Measurements from ENCODE around the gene TUT1. TPM values are rescaled to one million over a fixed set of nuclear protein-coding genes. Genes with fewer than 3 reads are reported as not detected.
"Not testable (repeated sequence)": the region's sequence is repeated elsewhere in the genome, so short reads cannot be mapped to it uniquely, and the experiment has no call there.

TUT1 gene
- total and polyA plus RNA-seq, 3 experiments from 2014 or later, result 13.7 to 32.7 (median 30.8) TPM

GRCh38 chr11:62588966-62589637, 2.2 kb downstream of the TUT1 start:
- H3K27ac Mint-ChIP-seq, result peak overlapping the region in 6 of 8 donors; percentile 23 to 99 (median 88)
- CTCF ChIA-PET, result interaction anchor here (1.2 to 2.0 kb wide), 4 partner anchors 15 to 76 kb away, joined by 3 to 6 read pairs (median 3); partner anchors contain the start of genes C11orf98, CSKMT and EEF1G
- DNase-seq, result no peak

GRCh38 chr11:62585356-62585755, 6.0 kb downstream of the TUT1 start:
- CTCF ChIA-PET, result interaction anchor here (1.2 kb wide), 1 partner anchor 12 kb away, joined by 3 read pairs; the partner anchor contains the start of gene EEF1G
- H3K27ac ChIP-seq (ENCODE audit: low read depth, low read length); H3K9me3 ChIP-seq (ENCODE audit: low read length); H3K9me3 Mint-ChIP-seq; H3K4me3 ChIP-seq (ENCODE audit: low read length); H3K27me3 Mint-ChIP-seq; H3K27me3 ChIP-seq (ENCODE audit: insufficient read depth, low read length, poor library complexity, severe bottlenecking); POLR2A ChIA-PET; DNase-seq; H3K4me3 Mint-ChIP-seq; H3K27ac Mint-ChIP-seq: not testable (repeated sequence)
- Mint-ChIP-seq H3K36me3 (peaks cover 0 to 53% (median 7%) of the 10 kb centered on the region in 3 donors), H3K4me1 (peaks cover 6 to 29% (median 6%) of the 10 kb centered on the region in 3 donors)
- H3K36me3 ChIP-seq (ENCODE audit: insufficient read depth, low read length), result peaks cover 42% of the 10 kb centered on the region
- H3K4me1 ChIP-seq (ENCODE audit: insufficient read depth, low read length), result peaks cover 14% of the 10 kb centered on the region

More at GRCh38 chr11:62588966-62589637, 2.2 kb downstream of the TUT1 start:
- Histone ChIP-seq H3K36me3 (ENCODE audit: insufficient read depth, low read length) (peaks cover 25% of the 10 kb centered on the region), H3K27me3 (ENCODE audit: insufficient read depth, low read length, poor library complexity, severe bottlenecking) (no peaks in the 10 kb centered on the region), H3K4me1 (ENCODE audit: insufficient read depth, low read length) (peaks cover 40% of the 10 kb centered on the region), H3K27ac (ENCODE audit: low read depth, low read length) (no peak overlapping the region), H3K4me3 (ENCODE audit: low read length) (no peak overlapping the region), H3K9me3 (ENCODE audit: low read length) (no peaks in the 10 kb centered on the region)
- POLR2A ChIA-PET, result interaction anchor here (1.1 to 1.9 kb wide), 2 partner anchors 12 to 14 kb away, joined by 3 to 6 read pairs; no protein-coding TSS in a partner anchor
- H3K27me3 Mint-ChIP-seq, result peaks cover 0 to 3% of the 10 kb centered on the region in 2 donors
- H3K4me3 Mint-ChIP-seq, result peak overlapping the region in 3 of 7 donors; percentile 74 to 91 (median 82)
- H3K9me3 Mint-ChIP-seq, result no peaks in the 10 kb centered on the region
- peaks cover 27 to 61% (median 41%) of the 10 kb centered on the region in 3 donors for H3K4me1 Mint-ChIP-seq
- H3K36me3 Mint-ChIP-seq, result peaks cover 0 to 54% (median 6%) of the 10 kb centered on the region in 3 donors

GRCh38 chr11:62581735-62582134, 9.6 kb downstream of the TUT1 start:
- H3K27ac ChIP-seq (ENCODE audit: low read depth, low read length); H3K27ac Mint-ChIP-seq; H3K4me3 ChIP-seq (ENCODE audit: low read length); DNase-seq; H3K4me1 Mint-ChIP-seq; H3K4me1 ChIP-seq (ENCODE audit: insufficient read depth, low read length); H3K27me3 ChIP-seq (ENCODE audit: insufficient read depth, low read length, poor library complexity, severe bottlenecking); H3K27me3 Mint-ChIP-seq; H3K9me3 ChIP-seq (ENCODE audit: low read length); H3K4me3 Mint-ChIP-seq; H3K9me3 Mint-ChIP-seq; POLR2A ChIA-PET; CTCF ChIA-PET: not testable (repeated sequence)
- H3K36me3 ChIP-seq (ENCODE audit: insufficient read depth, low read length), result peaks cover 39% of the 10 kb centered on the region
- H3K36me3 Mint-ChIP-seq, result peaks cover 0 to 54% (median 9%) of the 10 kb centered on the region in 3 donors

- H3K9me3 ChIP-seq (ENCODE audit: low read length), result no peaks in the 10 kb centered on the region
- no peak overlapping the region for H3K4me3 ChIP-seq (ENCODE audit: low read length)
- ChIA-PET POLR2A (interaction anchor here (0.7 kb wide), 1 partner anchor 127 kb away, joined by 4 read pairs; no protein-coding TSS in a partner anchor), CTCF (interaction anchor here (1.0 kb wide), 1 partner anchor 38 kb away, joined by 3 read pairs; no protein-coding TSS in a partner anchor)
- Mint-ChIP-seq H3K4me1 (peaks cover 0 to 7% (median 6%) of the 10 kb centered on the region in 3 donors), H3K27ac (peak overlapping the region in 3 of 8 donors; percentile 30 to 64 (median 53)), H3K9me3 (no peaks in the 10 kb centered on the region), H3K36me3 (peaks cover 0 to 57% (median 7%) of the 10 kb centered on the region in 3 donors), H3K27me3 (no peaks in the 10 kb centered on the region), H3K4me3 (no peak overlapping the region)
- no peaks in the 10 kb centered on the region for H3K4me1 ChIP-seq (ENCODE audit: insufficient read depth, low read length)
- no peaks in the 10 kb centered on the region for H3K27me3 ChIP-seq (ENCODE audit: insufficient read depth, low read length, poor library complexity, severe bottlenecking)
- no peak overlapping the region for H3K27ac ChIP-seq (ENCODE audit: low read depth, low read length)
- DNase-seq, result no peak
- H3K36me3 ChIP-seq (ENCODE audit: insufficient read depth, low read length), result peaks cover 41% of the 10 kb centered on the region
These were observed 10.2 kb downstream of the TUT1 start for GRCh38 chr11:62580959-62581715.

GRCh38 chr11:62579252-62579651, 12.1 kb downstream of the TUT1 start:
- ChIA-PET POLR2A (no interaction called here), CTCF (no interaction called here)
- Histone ChIP-seq H3K4me3 (ENCODE audit: low read length) (no peak overlapping the region), H3K9me3 (ENCODE audit: low read length) (no peaks in the 10 kb centered on the region), H3K36me3 (ENCODE audit: insufficient read depth, low read length) (peaks cover 38% of the 10 kb centered on the region), H3K4me1 (ENCODE audit: insufficient read depth, low read length) (peaks cover 8% of the 10 kb centered on the region), H3K27ac (ENCODE audit: low read depth, low read length) (no peak overlapping the region), H3K27me3 (ENCODE audit: insufficient read depth, low read length, poor library complexity, severe bottlenecking) (no peaks in the 10 kb centered on the region)
- peaks cover 0 to 62% (median 6%) of the 10 kb centered on the region in 3 donors for H3K36me3 Mint-ChIP-seq
- DNase-seq, result no peak
- no peaks in the 10 kb centered on the region for H3K27me3 Mint-ChIP-seq
- H3K9me3 Mint-ChIP-seq, result no peaks in the 10 kb centered on the region
- peaks cover 6 to 16% (median 12%) of the 10 kb centered on the region in 3 donors for H3K4me1 Mint-ChIP-seq
- no peak overlapping the region for H3K4me3 Mint-ChIP-seq
- no peak overlapping the region for H3K27ac Mint-ChIP-seq

- no peaks in the 10 kb centered on the region for H3K9me3 Mint-ChIP-seq
These were observed 12.8 kb downstream of the TUT1 start for GRCh38 chr11:62578541-62578940.

GRCh38 chr11:62577046-62577714, 14.1 kb downstream of the TUT1 start:
- peaks cover 0 to 73% (median 8%) of the 10 kb centered on the region in 3 donors for H3K36me3 Mint-ChIP-seq
- peaks cover 28% of the 10 kb centered on the region for H3K36me3 ChIP-seq (ENCODE audit: insufficient read depth, low read length)
- H3K4me1 Mint-ChIP-seq, result peaks cover 27 to 32% (median 31%) of the 10 kb centered on the region in 3 donors
- ChIA-PET CTCF (no interaction called here), POLR2A (no interaction called here)
- no peaks in the 10 kb centered on the region for H3K27me3 ChIP-seq (ENCODE audit: insufficient read depth, low read length, poor library complexity, severe bottlenecking)
- H3K4me1 ChIP-seq (ENCODE audit: insufficient read depth, low read length), result peaks cover 15% of the 10 kb centered on the region
- peak overlapping the region in 1 of 7 donors; percentile 9 for H3K4me3 Mint-ChIP-seq
- H3K9me3 Mint-ChIP-seq, result no peaks in the 10 kb centered on the region
- peak in 1 of 5 donors; percentile 25 for DNase-seq
- no peaks in the 10 kb centered on the region for H3K27me3 Mint-ChIP-seq
- H3K27ac Mint-ChIP-seq, result peak overlapping the region in 1 of 8 donors; percentile 29
- H3K27ac ChIP-seq (ENCODE audit: low read depth, low read length), result no peak overlapping the region
- no peaks in the 10 kb centered on the region for H3K9me3 ChIP-seq (ENCODE audit: low read length)
- no peak overlapping the region for H3K4me3 ChIP-seq (ENCODE audit: low read length)

More at GRCh38 chr11:62578541-62578940, 12.8 kb downstream of the TUT1 start:
- DNase-seq, result peak in 1 of 5 donors; percentile 38
- H3K36me3 ChIP-seq (ENCODE audit: insufficient read depth, low read length), result peaks cover 36% of the 10 kb centered on the region
- CTCF ChIA-PET, result no interaction called here
- POLR2A ChIA-PET, result no interaction called here
- H3K27ac ChIP-seq (ENCODE audit: low read depth, low read length), result no peak overlapping the region
- no peaks in the 10 kb centered on the region for H3K27me3 ChIP-seq (ENCODE audit: insufficient read depth, low read length, poor library complexity, severe bottlenecking)
- no peak overlapping the region for H3K4me3 Mint-ChIP-seq
- H3K36me3 Mint-ChIP-seq, result peaks cover 0 to 65% (median 6%) of the 10 kb centered on the region in 3 donors
- peak overlapping the region in 1 of 8 donors; percentile 61 for H3K27ac Mint-ChIP-seq
- peaks cover 13 to 19% (median 19%) of the 10 kb centered on the region in 3 donors for H3K4me1 Mint-ChIP-seq
- no peaks in the 10 kb centered on the region for H3K9me3 ChIP-seq (ENCODE audit: low read length)
- H3K27me3 Mint-ChIP-seq, result no peaks in the 10 kb centered on the region
- H3K4me1 ChIP-seq (ENCODE audit: insufficient read depth, low read length), result peaks cover 8% of the 10 kb centered on the region
- H3K4me3 ChIP-seq (ENCODE audit: low read length), result no peak overlapping the region

Data from CD8-positive, alpha-beta memory T cell (primary cell).